Measurements from ENCODE around the gene MFSD11.
"Not testable (repeated sequence)": the region's sequence is repeated elsewhere in the genome, so short reads cannot be mapped to it uniquely, and the experiment has no call there.

Gene MFSD11

GRCh38 chr17:76806151-76806550 lies 68.2 kb downstream of the MFSD11 start:
- DNase-seq, result not testable (repeated sequence)

GRCh38 chr17:76806767-76807166 lies 68.8 kb downstream of the MFSD11 start:
- DNase-seq, result not testable (repeated sequence)

GRCh38 chr17:76808326-76808725 lies 70.4 kb downstream of the MFSD11 start:
- no peak for DNase-seq

- no peak for DNase-seq
Observed at GRCh38 chr17:76810956-76811355, 73.0 kb downstream of the MFSD11 start.

- DNase-seq, result no peak
Observed at GRCh38 chr17:76811834-76812233, 73.9 kb downstream of the MFSD11 start.

GRCh38 chr17:76812263-76812662 lies 74.3 kb downstream of the MFSD11 start:
- no peak for DNase-seq

- DNase-seq, result no peak
Observed at GRCh38 chr17:76812968-76813367, 75.0 kb downstream of the MFSD11 start.

- not testable (repeated sequence) for DNase-seq
Observed at GRCh38 chr17:76815907-76816589, 78.1 kb downstream of the MFSD11 start.

- peak; percentile 17 for DNase-seq
Observed at GRCh38 chr17:76816590-76817135, 78.7 kb downstream of the MFSD11 start.

GRCh38 chr17:76820039-76820438 lies 82.1 kb downstream of the MFSD11 start:
- no peak for DNase-seq

GRCh38 chr17:76820561-76820960 lies 82.6 kb downstream of the MFSD11 start:
- no peak for DNase-seq

- DNase-seq, result no peak
Observed at GRCh38 chr17:76822184-76822778, 84.4 kb downstream of the MFSD11 start.

GRCh38 chr17:76824093-76824492 lies 86.2 kb downstream of the MFSD11 start:
- DNase-seq, result no peak

- no peak for DNase-seq
Observed at GRCh38 chr17:76826330-76827068, 88.6 kb downstream of the MFSD11 start.

GRCh38 chr17:76827736-76828135 lies 89.8 kb downstream of the MFSD11 start:
- no peak for DNase-seq

All from NK-92 treated with Interleukin-12 subunit alpha and Interleukin-12 subunit beta, amount 100 ng/mL, for 24 hours (cell line).